GOT3 (cell line): ENCODE measurements around the gene VPS8.
A peak's percentile ranks its signal among the peaks of the same experiment; 100 is the strongest.

ENCODE experiments used
- DNase-seq: peaks from one replicate; lab custom pipeline; 2025; ENCODE audit warnings: mixed read lengths; lab: John Stamatoyannopoulos, UW

The VPS8 gene, protein sequence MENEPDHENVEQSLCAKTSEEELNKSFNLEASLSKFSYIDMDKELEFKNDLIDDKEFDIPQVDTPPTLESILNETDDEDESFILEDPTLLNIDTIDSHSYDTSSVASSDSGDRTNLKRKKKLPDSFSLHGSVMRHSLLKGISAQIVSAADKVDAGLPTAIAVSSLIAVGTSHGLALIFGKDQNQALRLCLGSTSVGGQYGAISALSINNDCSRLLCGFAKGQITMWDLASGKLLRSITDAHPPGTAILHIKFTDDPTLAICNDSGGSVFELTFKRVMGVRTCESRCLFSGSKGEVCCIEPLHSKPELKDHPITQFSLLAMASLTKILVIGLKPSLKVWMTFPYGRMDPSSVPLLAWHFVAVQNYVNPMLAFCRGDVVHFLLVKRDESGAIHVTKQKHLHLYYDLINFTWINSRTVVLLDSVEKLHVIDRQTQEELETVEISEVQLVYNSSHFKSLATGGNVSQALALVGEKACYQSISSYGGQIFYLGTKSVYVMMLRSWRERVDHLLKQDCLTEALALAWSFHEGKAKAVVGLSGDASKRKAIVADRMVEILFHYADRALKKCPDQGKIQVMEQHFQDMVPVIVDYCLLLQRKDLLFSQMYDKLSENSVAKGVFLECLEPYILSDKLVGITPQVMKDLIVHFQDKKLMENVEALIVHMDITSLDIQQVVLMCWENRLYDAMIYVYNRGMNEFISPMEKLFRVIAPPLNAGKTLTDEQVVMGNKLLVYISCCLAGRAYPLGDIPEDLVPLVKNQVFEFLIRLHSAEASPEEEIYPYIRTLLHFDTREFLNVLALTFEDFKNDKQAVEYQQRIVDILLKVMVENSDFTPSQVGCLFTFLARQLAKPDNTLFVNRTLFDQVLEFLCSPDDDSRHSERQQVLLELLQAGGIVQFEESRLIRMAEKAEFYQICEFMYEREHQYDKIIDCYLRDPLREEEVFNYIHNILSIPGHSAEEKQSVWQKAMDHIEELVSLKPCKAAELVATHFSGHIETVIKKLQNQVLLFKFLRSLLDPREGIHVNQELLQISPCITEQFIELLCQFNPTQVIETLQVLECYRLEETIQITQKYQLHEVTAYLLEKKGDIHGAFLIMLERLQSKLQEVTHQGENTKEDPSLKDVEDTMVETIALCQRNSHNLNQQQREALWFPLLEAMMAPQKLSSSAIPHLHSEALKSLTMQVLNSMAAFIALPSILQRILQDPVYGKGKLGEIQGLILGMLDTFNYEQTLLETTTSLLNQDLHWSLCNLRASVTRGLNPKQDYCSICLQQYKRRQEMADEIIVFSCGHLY (N-terminal part only)

DNA sequence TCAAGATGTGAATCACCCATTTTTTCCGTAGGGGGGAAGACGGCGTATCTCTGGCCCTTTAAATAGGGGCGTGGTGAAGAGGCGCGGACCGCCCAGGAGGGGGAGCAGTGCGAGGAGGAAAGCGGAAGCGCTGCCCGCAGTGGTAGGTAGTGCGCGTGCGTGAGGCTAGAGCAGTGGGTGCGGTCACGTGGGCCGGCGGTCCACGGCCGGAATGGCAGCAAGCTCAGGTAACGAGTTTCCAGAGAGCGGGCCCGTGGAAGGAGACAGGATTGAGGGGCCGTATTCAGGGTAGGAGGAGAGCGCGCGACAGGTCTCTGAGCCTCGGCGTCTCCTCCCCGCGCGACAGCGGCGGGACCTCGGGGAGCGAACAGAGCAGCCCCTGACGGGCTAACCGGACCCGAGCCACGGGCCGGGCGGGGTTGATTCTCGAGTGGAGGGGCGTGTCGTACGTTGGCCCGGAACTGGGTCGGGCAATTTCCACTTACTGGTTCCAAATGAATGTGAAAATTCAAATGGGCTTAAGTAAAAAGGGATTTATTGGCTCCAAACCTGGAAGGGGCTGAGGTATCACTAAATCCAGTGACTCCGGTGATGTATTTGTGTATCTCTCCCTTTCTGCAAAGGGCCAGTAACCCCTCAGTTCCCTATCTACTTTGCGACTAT lies at the start of gene VPS8:
Gene VPS8 (plus strand): TSS at position 168 of the 663 bp plus-strand sequence. CDS start 12,467 bp downstream, outside the sequence.
- peak; percentile 88 for DNase-seq

DNA sequence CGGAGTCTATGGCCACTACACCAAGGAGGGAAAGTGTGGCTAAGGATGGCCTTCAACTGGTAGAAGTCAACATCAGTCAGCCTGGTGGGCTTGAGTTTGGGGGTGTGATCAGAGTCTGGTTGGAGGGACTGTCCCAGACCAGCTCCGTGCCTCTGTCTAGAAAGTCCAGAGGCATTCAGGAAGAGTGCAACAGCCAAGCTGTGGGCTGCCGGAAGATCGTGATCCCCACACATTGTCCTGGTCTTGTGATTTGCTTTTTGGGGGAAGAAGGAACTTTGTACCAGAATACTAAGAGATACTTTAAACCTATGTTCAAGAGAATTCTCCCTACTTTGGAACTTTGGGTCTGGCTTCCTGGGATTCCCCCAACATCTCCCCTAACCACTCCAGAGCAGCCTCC lies 47.8 kb upstream of the VPS8 start:
- DNase-seq = no peak

DNA sequence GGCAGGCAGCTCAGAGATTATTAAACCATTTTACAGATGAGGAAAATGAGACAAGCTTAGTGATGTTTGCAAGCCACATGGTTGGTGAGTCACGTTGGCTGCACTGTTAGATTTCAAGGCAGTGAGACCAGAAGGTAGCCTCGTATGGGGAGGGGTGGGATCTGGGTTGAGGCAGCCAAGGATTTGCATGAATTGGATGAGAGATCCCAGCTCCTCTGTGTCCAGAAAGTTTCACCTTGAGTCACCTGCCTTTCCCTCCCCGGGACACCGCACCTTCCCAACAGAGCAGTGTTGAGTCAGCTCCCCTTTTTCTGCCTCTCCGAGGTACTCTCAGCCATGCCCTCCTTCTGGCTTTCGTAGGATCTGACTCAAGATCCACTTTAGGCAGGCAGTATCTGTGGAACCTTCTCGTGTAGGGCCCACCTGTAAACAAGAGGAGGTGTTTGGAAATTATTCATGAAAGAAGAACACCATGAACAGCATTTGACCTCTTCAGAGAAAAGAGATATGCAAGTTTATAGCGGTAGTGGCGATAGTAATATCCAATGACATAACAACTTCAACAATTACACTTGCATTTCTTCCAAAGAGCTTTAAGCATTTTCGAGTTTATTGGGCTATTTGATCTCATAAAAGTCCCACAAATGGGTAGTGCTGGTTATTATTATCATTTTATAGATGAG lies 46.8 kb upstream of the VPS8 start:
- no peak for DNase-seq

DNA sequence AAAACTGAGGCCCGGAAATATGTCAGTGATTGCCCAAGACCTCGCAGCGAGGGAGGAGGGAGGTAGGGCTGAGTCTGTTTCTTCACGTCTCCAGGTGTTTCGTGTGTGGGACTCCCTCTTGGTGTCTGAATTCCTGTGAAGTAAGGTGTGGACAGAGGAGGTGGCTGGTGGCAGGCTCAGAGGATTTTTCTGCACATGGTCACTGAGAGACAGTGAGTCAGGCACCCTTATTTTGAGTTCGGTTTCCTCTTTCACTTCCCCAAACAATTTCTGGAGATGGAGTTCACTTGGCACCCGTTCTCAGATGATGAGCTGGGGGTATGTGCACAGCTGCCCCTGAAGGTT lies 46.3 kb upstream of the VPS8 start:
- DNase-seq = no peak

DNA sequence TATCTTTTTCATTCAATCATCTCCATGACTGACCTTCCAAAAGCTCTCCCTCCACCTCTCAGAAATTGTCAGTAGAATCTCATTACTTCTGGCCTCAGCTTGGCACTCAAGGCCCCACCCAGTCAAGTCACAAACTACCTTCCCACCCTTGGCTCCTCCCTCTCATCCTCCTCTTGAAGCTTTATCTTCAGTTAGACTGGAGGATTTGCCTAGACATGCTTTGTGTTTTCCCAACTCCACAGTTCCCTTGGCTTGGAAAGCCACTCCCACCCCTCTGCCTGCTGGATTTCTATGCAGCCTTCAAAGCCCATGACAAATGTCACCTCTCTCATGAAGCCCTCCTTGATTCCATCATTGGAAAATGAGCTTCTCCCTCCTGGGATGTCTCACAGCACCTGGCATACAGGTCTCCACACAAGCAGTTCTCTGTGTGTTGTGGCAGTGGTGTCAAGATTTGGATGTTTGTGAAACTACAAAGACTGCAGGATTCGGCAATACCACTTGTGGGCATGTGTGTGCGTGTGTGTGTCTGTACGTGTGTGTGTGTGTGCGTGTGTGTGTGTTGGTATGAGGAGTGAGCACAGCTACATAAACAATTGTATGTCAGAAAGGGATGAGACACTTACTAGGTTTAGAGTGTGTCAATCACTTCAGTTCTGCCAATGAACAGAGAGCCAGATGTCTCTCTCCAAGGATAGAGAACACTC lies 45.3 kb upstream of the VPS8 start:
- no peak for DNase-seq

DNA sequence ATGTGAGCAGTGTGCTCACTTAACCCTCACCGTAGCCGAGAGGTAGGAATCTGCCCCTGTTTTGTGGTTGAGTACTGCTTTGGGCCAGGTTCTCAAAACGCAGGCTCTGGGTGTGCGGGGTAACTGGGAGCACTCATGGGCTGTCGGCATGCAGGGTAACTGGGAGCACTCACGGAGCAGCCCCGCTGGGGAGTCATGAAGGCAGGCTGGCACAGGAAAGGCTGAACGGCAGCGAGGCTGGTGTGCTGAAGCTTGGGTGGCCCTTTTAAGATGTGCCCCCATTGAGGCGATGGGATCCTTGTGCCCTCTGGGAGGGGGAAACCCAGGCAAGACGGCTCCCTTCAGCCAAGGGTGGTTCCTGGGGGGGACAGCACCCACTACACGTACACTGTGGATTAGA lies 44.6 kb upstream of the VPS8 start:
- DNase-seq = no peak

DNA sequence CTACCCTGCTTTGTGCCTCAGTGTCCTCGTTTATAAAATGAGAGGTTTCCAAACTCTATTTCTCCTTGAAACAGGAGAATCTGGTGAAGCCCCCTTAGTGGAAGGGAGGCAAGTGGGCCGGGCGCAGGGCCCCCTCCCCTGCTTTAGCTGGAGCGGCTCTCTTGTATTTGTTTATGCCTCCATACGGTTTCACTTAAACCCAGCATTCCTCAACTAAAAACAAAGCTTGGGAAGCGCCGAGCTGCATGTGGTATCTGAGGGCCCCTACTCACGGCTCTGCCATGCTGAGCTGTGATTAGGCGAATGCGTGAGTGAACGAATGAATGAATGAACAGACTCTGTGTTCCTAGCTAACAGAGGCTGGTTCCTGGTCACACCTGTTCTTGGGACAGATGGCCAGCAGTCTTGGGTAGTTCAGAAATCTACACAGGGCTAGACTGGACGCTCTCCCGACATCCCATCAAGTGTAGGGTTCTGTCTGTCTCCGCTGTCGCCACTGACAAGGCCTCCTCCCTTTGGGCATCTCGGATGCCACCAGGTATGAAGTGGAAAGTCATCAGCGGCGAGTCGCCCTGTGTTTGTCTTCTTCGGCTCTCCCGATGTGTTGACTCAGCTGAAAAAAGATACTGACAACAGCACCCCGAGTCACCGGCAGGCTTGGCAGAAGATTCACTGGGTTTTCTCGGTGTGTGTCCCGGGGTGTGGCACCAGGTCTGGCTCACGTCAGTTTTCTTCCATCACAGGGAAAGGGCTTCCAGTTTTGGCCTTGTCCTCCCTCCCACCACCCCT lies 42.4 kb upstream of the VPS8 start:
- no peak for DNase-seq

DNA sequence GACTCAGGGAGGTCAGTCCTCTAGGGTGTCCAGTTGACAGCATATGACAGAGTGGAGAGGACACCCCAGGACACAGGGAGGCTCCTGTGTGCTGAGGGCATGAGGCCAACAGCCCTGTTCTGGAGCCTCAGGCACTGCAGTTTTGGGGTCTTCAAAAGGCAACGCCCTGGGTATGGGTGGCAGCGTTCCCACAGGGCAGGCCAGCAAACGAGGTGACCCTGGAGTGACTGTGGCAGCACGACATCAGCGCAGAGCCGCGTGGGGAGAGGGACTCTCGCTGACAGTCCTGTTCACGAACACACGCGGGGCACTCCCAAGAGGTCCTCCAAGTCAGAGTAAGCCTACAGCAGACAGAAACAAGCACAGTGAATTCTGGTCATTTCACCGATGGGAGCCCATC lies 41.4 kb upstream of the VPS8 start:
- DNase-seq = no peak

DNA sequence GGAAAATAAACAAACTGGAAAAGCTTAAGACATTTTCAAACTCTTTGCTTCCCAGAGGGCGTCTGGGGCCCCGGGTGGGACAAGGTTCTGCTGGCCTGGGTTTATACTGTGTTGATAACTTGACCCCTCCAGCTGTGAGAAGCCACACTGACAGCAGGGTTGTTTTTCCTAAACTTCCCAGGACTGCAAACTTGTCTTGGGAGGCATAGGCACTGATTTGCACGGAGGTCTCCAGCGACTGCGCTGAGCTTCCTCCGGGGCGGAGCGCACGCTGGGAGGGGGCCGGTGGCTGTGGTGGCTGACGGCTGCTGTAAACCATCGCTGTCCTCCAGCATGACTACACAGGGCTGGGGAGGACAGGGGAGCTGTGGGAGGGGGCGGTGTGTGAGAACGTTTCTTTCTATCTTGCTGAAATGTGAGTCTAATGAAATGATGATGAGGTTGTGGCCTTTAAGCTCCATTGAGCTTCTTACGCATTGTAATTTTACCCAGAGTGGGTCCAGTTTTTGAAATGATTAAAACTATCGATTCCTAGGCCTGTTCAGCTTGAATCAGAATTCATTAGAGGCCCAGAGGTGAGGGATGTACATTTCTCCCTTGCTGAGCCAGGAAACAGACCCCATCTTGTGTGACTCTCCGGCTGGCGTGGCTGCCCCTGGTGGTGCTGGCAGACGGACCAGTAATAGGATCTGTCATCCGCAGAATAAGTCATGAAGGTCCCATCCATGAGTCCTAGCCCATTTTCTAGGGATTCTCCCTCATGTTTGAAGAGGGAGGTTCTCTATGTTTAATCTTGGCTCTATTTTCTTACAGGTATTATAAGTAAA lies 40.5 kb upstream of the VPS8 start:
- no peak for DNase-seq

DNA sequence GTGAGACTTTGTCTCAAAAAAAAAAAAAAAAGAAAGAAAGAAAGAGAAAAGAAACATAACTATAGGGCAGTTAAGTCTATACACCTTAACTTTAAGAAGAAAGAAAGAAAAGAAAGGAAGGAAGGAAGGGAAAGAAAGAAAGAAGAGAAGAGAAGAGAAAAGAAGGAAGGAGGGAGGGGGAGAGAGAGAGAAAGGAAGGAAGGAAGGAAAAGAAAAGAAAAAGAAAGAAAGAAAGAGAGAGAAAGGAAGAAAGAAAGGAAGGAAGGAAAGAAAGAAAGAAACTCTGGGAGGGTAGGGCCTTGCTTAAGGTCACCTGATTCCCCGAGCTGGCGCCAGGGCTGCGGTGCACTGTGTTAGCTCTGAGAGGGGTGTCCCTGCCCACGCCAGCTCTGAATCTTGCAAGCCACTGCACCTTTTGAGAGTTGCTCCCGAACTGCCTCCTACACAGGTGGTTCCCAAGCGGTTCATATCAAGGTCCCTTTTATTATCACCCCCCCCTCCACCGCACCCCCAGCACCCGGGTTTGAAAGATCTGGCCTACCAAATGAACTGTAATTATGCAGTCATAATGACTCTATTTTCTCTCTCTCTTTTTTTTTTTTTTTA lies 39.2 kb upstream of the VPS8 start:
- no peak for DNase-seq

DNA sequence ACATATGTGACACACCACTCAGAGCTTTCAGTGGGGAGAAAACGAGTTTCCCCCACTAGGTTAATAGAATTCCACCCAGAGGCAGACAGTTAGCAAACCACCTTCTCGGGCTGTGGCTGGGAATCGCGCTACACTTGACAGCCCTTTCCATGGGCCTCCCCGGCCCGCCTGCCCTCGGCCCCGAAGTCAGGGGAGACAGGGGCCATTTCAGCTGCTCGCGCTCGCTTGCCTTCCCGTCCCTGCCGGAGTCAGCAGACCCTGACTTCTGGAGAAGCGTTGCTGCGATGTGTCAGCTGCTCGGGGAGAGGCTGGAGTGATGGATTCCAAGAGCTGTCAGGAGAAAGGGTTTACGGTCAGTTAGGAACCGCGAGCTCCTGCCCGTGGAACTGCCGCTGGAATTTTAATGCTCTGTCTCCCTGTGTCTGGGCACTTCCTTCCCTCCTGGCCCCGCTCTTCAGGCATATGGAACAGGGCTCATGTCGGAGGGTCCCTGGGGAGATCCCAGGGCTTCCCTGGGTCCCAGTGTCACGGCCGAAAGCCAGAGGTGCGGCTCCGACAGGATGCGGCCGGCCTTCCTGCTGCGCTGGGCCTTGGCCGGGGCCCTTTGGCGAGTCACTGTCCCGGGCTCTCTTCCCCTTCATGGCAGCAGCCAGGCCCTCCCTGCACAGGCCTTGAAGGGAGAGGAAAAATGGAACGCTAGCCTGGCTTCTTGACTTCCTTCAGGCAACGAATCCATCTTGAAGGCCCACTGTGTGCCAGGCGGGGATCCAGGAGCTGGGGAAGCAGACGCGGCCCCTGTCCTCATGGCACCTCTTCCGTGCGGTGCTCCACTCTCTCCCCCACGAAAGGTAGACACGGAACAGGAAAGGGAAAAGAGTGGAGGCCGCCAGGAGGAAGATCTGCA lies 38.4 kb upstream of the VPS8 start:
- DNase-seq = no peak

DNA sequence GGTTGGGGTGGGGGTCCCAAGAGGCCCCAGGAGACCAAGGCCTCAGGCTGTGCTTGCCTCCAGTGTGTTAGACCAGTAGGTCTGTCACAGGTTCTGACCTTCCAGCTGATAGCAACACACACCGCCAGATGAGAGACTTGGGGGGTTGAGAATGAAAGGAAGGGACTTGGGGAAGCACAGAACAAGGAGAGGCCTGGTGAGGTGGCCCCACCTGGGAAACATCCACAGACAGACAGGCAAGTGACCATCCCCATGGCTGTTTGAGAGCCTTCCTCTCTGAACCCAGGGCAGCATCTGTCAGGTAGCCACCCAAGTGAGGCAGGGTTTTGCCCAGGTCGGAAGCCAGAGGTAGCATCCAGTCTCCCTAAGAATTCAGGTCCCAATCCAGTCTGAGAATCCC lies 35.0 kb upstream of the VPS8 start:
- no peak for DNase-seq

DNA sequence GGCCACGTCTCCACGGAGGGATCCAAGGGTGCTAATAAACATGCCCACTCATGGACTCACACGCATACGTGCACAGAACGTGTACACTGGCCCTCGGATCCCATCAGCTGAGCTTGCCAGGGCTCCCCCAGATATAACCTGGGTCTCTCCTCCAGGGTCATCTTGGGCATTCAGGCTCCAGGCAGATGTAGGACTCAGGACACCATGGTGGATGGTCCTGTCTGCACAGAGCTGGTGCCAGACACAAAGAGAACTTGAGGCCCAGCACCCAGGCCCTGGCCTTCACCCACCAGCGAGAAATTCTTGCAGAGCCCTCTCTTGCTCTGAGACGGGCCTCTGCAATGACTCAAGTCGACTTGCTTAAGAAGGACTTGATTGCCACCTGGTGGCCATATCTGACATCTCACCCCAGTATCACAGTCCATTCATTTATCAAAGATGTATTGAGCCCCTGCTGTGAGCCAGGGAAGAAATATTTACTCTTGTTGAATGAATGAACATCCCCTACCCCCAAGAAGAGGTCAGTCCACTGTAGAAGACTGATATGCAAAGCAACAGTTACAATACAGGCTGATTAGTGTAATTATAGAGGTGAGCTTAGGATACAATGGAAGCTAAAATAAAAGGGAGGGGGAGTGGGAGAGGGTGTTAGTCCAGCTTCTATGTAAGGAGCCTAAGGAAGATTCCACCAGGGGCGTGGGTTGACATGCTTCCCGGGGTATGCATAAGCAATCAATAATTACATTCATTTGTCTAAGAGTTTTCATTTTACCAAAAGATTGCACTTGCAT lies 34.2 kb upstream of the VPS8 start:
- peak; percentile 69 for DNase-seq

DNA sequence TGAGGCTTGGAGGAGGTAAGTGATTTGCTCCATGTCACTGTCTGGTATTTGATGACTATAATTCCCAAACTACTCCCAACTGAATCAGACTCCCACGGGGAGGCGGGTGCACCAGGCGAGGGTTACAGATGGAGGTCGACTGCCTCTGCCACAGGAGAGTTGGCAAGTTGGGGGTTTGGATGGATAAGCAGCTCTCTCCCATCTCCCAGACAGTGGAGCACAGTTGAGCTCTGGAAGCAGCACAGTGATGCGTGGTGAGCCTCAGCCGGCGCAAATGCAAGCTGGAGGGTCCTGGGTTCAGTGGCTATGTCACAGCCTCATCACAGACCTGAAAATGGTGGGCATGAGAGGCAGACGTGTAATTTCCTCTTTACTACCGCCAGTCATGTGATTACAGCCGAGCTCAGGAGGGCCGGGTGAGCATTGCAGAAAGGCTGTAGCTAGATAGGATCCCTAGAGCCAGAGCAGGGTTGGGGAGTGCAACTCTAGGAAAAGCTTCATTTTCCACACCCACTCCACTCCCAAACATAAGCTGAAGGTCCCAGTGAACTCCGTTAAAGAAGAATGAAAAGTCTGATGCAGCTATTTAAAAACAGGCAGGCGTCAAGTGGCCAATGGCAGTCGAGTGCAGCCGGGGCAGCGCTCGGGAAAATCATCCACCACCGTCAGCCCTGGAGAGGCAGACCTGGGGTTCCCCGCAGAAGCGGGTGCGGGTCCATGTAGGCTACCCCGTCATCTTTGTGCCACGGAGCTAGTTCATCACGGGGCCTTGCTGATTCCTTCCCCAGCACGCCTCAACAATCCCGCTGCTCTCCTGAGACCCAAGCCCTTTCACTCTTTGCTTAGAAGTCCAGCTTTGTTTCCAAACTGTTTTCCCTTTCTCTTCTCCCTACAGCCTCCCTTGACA lies 33.3 kb upstream of the VPS8 start:
- no peak for DNase-seq

DNA sequence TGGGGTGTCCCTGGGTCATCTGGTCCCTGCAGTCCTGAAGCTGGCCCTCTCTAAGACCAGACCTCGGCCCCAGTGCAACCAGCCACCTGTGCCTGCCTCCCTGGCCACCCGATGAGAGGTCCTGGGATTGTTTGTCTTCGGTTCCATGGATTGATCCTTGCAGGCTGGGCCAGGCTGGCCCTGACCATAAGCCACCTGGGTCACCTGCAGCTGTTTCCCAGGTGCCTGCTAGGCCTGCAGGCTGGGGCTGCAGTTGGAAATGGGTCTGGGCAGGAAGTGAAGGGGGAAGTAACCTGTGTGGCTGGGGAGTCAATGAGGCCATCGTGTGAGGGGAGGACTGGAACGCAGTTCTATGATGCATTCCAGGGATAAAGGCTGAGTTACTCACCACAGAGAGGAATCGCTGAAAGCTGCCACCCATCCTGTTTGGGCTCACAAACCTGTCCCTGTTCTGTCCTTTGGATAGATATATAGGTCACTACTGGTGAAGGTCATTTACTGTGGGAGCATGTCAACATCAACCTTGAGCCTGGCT lies 30.9 kb upstream of the VPS8 start:
- DNase-seq = no peak
